A673 (cell line): ENCODE measurements around the gene HNRNPA2B1. TPM values are rescaled to one million over a fixed set of nuclear protein-coding genes. Genes with fewer than 3 reads are reported as not detected.

ENCODE experiments used
- BruUV-seq: library from RNA; stranded (reverse); fragments of 400-500 nt; replicated peaks from 2 replicates; lab custom pipeline; 2021; lab: Mats Ljungman, UMichigan
- CTCF ChIA-PET: fragments of 300-600 bp; sonication (Branson Sonifier 250); formaldehyde crosslinking; loops from one replicate; lab custom pipeline; 2022; ENCODE audit warnings: antibody characterized with exemption; lab: Charles Lee
- POLR2A ChIA-PET: fragments of 300-600 bp; sonication (Branson Sonifier 250); formaldehyde crosslinking; loops from one replicate; lab custom pipeline; 2022; ENCODE audit warnings: antibody characterized with exemption; ENCODE audit not compliant: low non-redundant PET; lab: Charles Lee
- DNase-seq: peaks from one replicate; pipeline ENCODE4 v3.0.0-alpha.2; 2015; ENCODE audit warnings: low spot score
- H3K27ac ChIP-seq: fragments of 200-600 bp; sonication (generic); 2 replicates; pipeline ENCODE4 v1.5.1; 2016; ENCODE audit warnings: mixed run types, low read depth, mild to moderate bottlenecking, mixed read lengths, antibody characterized with exemption, low read length; ENCODE audit not compliant: poor library complexity, severe bottlenecking
- H3K27me3 ChIP-seq: fragments of 200-600 bp; sonication (generic); replicated peaks from 2 replicates; pipeline ENCODE4 v1.6.1; 2017; ENCODE audit warnings: mixed run types, low read depth, mild to moderate bottlenecking, mixed read lengths, antibody characterized with exemption, low read length; ENCODE audit not compliant: insufficient read depth, poor library complexity
- H3K36me3 ChIP-seq: fragments of 200-600 bp; sonication (generic); 2 replicates; pipeline ENCODE4 v1.6.1; 2016; ENCODE audit warnings: mixed run types, mild to moderate bottlenecking, mixed read lengths, antibody characterized with exemption, low read length; ENCODE audit not compliant: insufficient read depth, poor library complexity, severe bottlenecking
- H3K4me1 ChIP-seq: fragments of 200-600 bp; sonication (generic); 2 replicates; pipeline ENCODE4 v1.6.1; 2017; ENCODE audit warnings: mixed run types, mild to moderate bottlenecking, mixed read lengths, antibody characterized with exemption, low read length; ENCODE audit not compliant: insufficient read depth, poor library complexity, severe bottlenecking
- H3K4me3 ChIP-seq: fragments of 200-600 bp; sonication (generic); 2 replicates; pipeline ENCODE4 v1.5.1; 2016; ENCODE audit warnings: low read depth, mixed run types, mild to moderate bottlenecking, mixed read lengths, low read length; ENCODE audit not compliant: poor library complexity, severe bottlenecking
- H3K9me3 ChIP-seq: fragments of 200-600 bp; sonication (generic); 2 replicates; pipeline ENCODE4 v1.6.1; 2016; ENCODE audit warnings: mixed run types, low read depth, mild to moderate bottlenecking, mixed read lengths, antibody characterized with exemption, low read length; ENCODE audit not compliant: poor library complexity, severe bottlenecking
- CTCF ChIP-seq: fragments of 300-800, 200-600 bp; sonication (generic); conservative IDR thresholded peaks from 2 replicates; pipeline ENCODE4 v1.5.1; 2017; ENCODE audit warnings: low read depth, mild to moderate bottlenecking, antibody characterized with exemption, low read length, moderate library complexity, mixed read lengths
- EZH2 ChIP-seq: fragments of 200-600 bp; sonication (generic); IDR thresholded peaks from 2 replicates; pipeline ENCODE4 v1.6.1; 2017; ENCODE audit warnings: borderline replicate concordance, low read depth, mild to moderate bottlenecking, mixed read lengths, antibody characterized with exemption, low read length; ENCODE audit not compliant: poor library complexity, severe bottlenecking
- intact Hi-C: fragments of 100-400 bp; cut with micrococcal nuclease; formaldehyde crosslinking; loops from one replicate; pipeline ENCODE4 v1.10.0; 2022; ENCODE audit not compliant: unreplicated experiment
- total RNA-seq: library from RNA; stranded (reverse); gene quantifications from 2 replicates; pipeline ENCODE4 v1.2.3, GENCODE V29; 2021

The HNRNPA2B1 gene
- total RNA-seq, 1 experiment from 2014 or later = 1,229 TPM

- CTCF ChIA-PET = no interaction called here
- Histone ChIP-seq H3K4me1 (no peaks in the 10 kb centered on the region), H3K4me3 (no peak overlapping the region), H3K27ac (no peak overlapping the region), H3K9me3 (no peaks in the 10 kb centered on the region), H3K27me3 (no peaks in the 10 kb centered on the region), H3K36me3 (no peaks in the 10 kb centered on the region)
- TF ChIP-seq CTCF (no peak), EZH2 (no peak)
- intact Hi-C loops = no loop called here
- DNase-seq = no peak
- no TSS peak for BruUV-seq
- POLR2A ChIA-PET = no interaction called here
Observed at GRCh38 chr7:26227987-26228386, 27.4 kb upstream of the HNRNPA2B1 start.

- Histone ChIP-seq H3K9me3 (no peaks in the 10 kb centered on the region), H3K4me3 (no peak overlapping the region), H3K27me3 (no peaks in the 10 kb centered on the region), H3K36me3 (no peaks in the 10 kb centered on the region), H3K27ac (no peak overlapping the region), H3K4me1 (no peaks in the 10 kb centered on the region)
- intact Hi-C loops = no loop called here
- POLR2A ChIA-PET = no interaction called here
- CTCF ChIA-PET = no interaction called here
- TF ChIP-seq EZH2 (no peak), CTCF (no peak)
- no peak for DNase-seq
- no TSS peak for BruUV-seq
Observed at GRCh38 chr7:26224359-26224758, 23.8 kb upstream of the HNRNPA2B1 start.

- BruUV-seq = no TSS peak
- DNase-seq = no peak
- POLR2A ChIA-PET = interaction anchor here (0.6 kb wide), 1 partner anchor 8 kb away, joined by 3 read pairs; no protein-coding TSS in a partner anchor
- Histone ChIP-seq H3K4me1 (peaks cover 6% of the 10 kb centered on the region), H3K36me3 (peaks cover 26% of the 10 kb centered on the region), H3K4me3 (no peak overlapping the region), H3K27ac (no peak overlapping the region), H3K9me3 (no peaks in the 10 kb centered on the region), H3K27me3 (no peaks in the 10 kb centered on the region)
- CTCF ChIA-PET = no interaction called here
- intact Hi-C loops = no loop called here
- TF ChIP-seq EZH2 (no peak), CTCF (no peak)
Observed at GRCh38 chr7:26216049-26216448, 15.5 kb upstream of the HNRNPA2B1 start.
